GM12875 (cell line): ENCODE data around the gene IST1.
"Not testable (repeated sequence)": the region's sequence is repeated elsewhere in the genome, so short reads cannot be mapped to it uniquely, and the experiment has no call there.

ENCODE experiments used
- H3K4me3 ChIP-seq: one replicate; pipeline ENCODE4 v1.5.1; 2011; ENCODE audit warnings: low read depth, low read length, control low read depth
- CTCF ChIP-seq: IDR thresholded peaks from 2 replicates; pipeline ENCODE4 v1.5.1; 2011; ENCODE audit warnings: low read depth, mild to moderate bottlenecking, control low read depth, inconsistent platforms, low read length, moderate library complexity, borderline replicate concordance; ENCODE audit not compliant: insufficient read depth

Gene IST1

GRCh38 chr16:71865173-71865863, 30.0 kb upstream of the IST1 start:
- no peak for TF ChIP-seq CTCF
- no peak overlapping the region for H3K4me3 ChIP-seq

- not testable (repeated sequence) for H3K4me3 ChIP-seq
These were observed 28.2 kb upstream of the IST1 start for GRCh38 chr16:71867175-71867574.

GRCh38 chr16:71867939-71868338, 27.4 kb upstream of the IST1 start:
- no peak for TF ChIP-seq CTCF
- no peak overlapping the region for H3K4me3 ChIP-seq

GRCh38 chr16:71869089-71869488, 26.2 kb upstream of the IST1 start:
- H3K4me3 ChIP-seq: no peak overlapping the region
- no peak for TF ChIP-seq CTCF

GRCh38 chr16:71870818-71871217, 24.5 kb upstream of the IST1 start:
- TF ChIP-seq CTCF: no peak
- H3K4me3 ChIP-seq: no peak overlapping the region

GRCh38 chr16:71873199-71873598, 22.1 kb upstream of the IST1 start:
- no peak overlapping the region for H3K4me3 ChIP-seq
- TF ChIP-seq CTCF: no peak

GRCh38 chr16:71878911-71879310, 16.4 kb upstream of the IST1 start:
- no peak overlapping the region for H3K4me3 ChIP-seq
- no peak for TF ChIP-seq CTCF

- no peak overlapping the region for H3K4me3 ChIP-seq
- TF ChIP-seq CTCF: no peak
These were observed 15.2 kb upstream of the IST1 start for GRCh38 chr16:71880176-71880575.
